ENCODE measurements around the gene GRK7.

DNA sequence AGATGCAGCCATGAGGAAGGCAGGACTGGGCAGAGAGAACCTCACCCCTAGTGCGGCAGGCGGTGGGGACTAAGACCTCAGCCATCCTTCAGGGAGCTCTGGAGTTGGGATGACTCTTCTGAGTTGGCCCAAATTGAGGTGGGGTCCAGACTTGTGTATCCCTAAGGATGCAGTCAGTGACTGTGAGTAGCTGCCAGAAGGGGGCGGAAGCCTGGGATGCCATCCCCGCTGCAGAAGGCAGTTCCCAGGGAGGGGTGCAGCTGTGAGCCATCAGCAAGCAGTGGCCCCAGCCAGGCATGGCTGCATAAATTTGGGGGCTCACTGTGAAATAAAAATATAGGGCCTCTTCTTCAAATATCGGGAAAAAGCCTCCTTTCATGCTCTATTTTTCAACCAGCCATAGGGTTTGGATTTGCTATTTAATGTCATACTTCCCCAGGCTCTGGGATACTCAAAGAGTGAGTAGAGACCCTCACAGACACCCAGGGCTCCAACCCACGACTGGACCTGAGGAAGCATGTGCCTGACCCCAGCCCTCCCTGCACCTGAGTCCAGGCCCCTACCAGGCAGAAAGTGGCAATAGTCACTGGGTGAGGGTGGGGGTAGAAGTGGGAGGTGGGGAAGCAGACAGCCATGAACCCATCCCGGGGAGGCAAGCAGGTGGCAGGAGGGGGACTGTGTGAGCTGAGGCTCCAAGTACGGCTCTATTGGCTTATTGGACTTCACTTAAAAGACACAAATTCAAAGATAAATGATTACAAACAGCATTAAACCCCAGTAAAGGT is 30.5 kb downstream of the GRK7 start:
- no peak for TF ChIP-seq POLR2A (IDR thresholded peaks at IDR 0.05; ENCODE audit: extremely low read depth, insufficient read length)
- TF ChIP-seq, protein P1, sequence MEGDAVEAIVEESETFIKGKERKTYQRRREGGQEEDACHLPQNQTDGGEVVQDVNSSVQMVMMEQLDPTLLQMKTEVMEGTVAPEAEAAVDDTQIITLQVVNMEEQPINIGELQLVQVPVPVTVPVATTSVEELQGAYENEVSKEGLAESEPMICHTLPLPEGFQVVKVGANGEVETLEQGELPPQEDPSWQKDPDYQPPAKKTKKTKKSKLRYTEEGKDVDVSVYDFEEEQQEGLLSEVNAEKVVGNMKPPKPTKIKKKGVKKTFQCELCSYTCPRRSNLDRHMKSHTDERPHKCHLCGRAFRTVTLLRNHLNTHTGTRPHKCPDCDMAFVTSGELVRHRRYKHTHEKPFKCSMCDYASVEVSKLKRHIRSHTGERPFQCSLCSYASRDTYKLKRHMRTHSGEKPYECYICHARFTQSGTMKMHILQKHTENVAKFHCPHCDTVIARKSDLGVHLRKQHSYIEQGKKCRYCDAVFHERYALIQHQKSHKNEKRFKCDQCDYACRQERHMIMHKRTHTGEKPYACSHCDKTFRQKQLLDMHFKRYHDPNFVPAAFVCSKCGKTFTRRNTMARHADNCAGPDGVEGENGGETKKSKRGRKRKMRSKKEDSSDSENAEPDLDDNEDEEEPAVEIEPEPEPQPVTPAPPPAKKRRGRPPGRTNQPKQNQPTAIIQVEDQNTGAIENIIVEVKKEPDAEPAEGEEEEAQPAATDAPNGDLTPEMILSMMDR (IDR thresholded peaks at IDR 0.05; ENCODE audit: low read depth, low read length): no peak
- no peak for TF ChIP-seq MAX (IDR thresholded peaks at IDR 0.05; ENCODE audit: low read depth, low read length)
